ENCODE data around the gene TUSC1. TPM values are rescaled to one million over a fixed set of nuclear protein-coding genes. Genes with fewer than 3 reads are reported as not detected.

TUSC1 gene
- polyA plus RNA-seq, 2 of the 4 experiments (the other 2 are of a cell fraction) = 4.8 to 5.6 TPM

- TF ChIP-seq HES2 (IDR thresholded peaks at IDR 0.05) (no peak), CHD2 (IDR thresholded peaks at IDR 0.05; ENCODE audit: low read length, partially characterized antibody) (no peak), SMC3 (IDR thresholded peaks at IDR 0.05) (no peak), KDM5A (IDR thresholded peaks at IDR 0.05) (no peak), HDAC2 (IDR thresholded peaks at IDR 0.05) (no peak), MAX (IDR thresholded peaks at IDR 0.05) (no peak), JUN (IDR thresholded peaks at IDR 0.05) (no peak), NFE2L2 (conservative IDR thresholded peaks at IDR 0.05; ENCODE audit: low read length) (no peak), ATOH8 (CRISPR knock-in tag; IDR thresholded peaks at IDR 0.05; ENCODE audit: low read depth) (no peak), HEYL (CRISPR knock-in tag; IDR thresholded peaks at IDR 0.05) (no peak), BHLHE40 (IDR thresholded peaks at IDR 0.05; ENCODE audit: low read depth, low read length) (no peak), NR3C1 (IDR thresholded peaks at IDR 0.05) (no peak), JUNB (IDR thresholded peaks at IDR 0.05) (no peak), TP53 (CRISPR knock-in tag; IDR thresholded peaks at IDR 0.05) (no peak), ZNF302 (CRISPR knock-in tag; IDR thresholded peaks at IDR 0.05) (no peak), ESRRA (IDR thresholded peaks at IDR 0.05; ENCODE audit: borderline replicate concordance, low read length) (no peak), HOXA7 (CRISPR knock-in tag; IDR thresholded peaks at IDR 0.05) (no peak), USF2 (IDR thresholded peaks at IDR 0.05) (no peak)
- Histone ChIP-seq H3K9me3 (peaks cover 1% of the 10 kb centered on the region; the same call in 1 of the 3 replicates), H3K4me1 (no peaks in the 10 kb centered on the region), H3K27ac (peak overlapping the region in 1 of 2 experiments; percentile 90; a peak in 3 of 6 replicates), H3K4me3 (peak overlapping the region; percentile 64; the same call in 2 of the 3 replicates), H3K4me2 (peak overlapping the region; percentile 92)
- POLR2A ChIA-PET = interaction anchor here (1.9 kb wide), 1 partner anchor 37 kb away, joined by 7 read pairs; no protein-coding TSS in a partner anchor
- CTCF ChIA-PET = interaction anchor here (0.9 kb wide), 1 partner anchor 37 kb away, joined by 3 read pairs; no protein-coding TSS in a partner anchor
- 63% methylated on average over 4 of the region's 4 CpGs for WGBS (ENCODE audit: missing lambda C conversion rate)
- FAIRE-seq = no peak
- no peak for DNase-seq (ENCODE audit: low read depth in 1 of 2, low spot score in 1 of 2)
- ATAC-seq = no peak
These were observed 659 bp upstream of the TUSC1 start for GRCh38 chr9:25678846-25679360.

- no peak for FAIRE-seq
- CTCF ChIA-PET = interaction anchor here (0.6 to 0.9 kb wide), 2 partner anchors 39 to 46 kb away, joined by 3 read pairs; no protein-coding TSS in a partner anchor
- Histone ChIP-seq H3K9me3 (no peaks in the 10 kb centered on the region), H3K27ac (peak overlapping the region; percentile 89 to 90), H3K4me1 (no peaks in the 10 kb centered on the region), H3K4me3 (peak overlapping the region; percentile 64), H3K4me2 (peak overlapping the region; percentile 92)
- peak; percentile 93 to 96 for ATAC-seq
- DNase-seq (ENCODE audit: low read depth in 1 of 2, low spot score in 1 of 2) = peak; percentile 28 to 81
- 28% methylated on average over 14 of the region's 77 CpGs for WGBS (ENCODE audit: missing lambda C conversion rate)
- POLR2A ChIA-PET = interaction anchor here (0.7 to 1.9 kb wide), 2 partner anchors 39 to 64 kb away, joined by 4 to 7 read pairs; no protein-coding TSS in a partner anchor
- TF ChIP-seq E2F6 (IDR thresholded peaks at IDR 0.05; ENCODE audit: borderline replicate concordance, low read depth) = peak; percentile 76; the same call in 1 of the 2 replicates
- peak; percentile 81 for TF ChIP-seq POLR2A (IDR thresholded peaks at IDR 0.05; ENCODE audit: low read length)
- no peak for TF ChIP-seq TFCP2L1 (CRISPR knock-in tag; IDR thresholded peaks at IDR 0.05)
- no peak for TF ChIP-seq HMGXB4 (CRISPR knock-in tag; IDR thresholded peaks at IDR 0.05; ENCODE audit: borderline replicate concordance)
- peak in 1 of 2 experiments; percentile 68; a peak in 4 of 5 replicates for TF ChIP-seq JUN (IDR thresholded peaks at IDR 0.05)
- no peak for TF ChIP-seq KDM1A (IDR thresholded peaks at IDR 0.05; ENCODE audit: low read depth)
- TF ChIP-seq CTCF (IDR thresholded peaks at IDR 0.05) = no peak
- peak; percentile 50; the same call in 1 of the 2 replicates for TF ChIP-seq PHF8 (IDR thresholded peaks at IDR 0.05; ENCODE audit: borderline replicate concordance, low read depth)
- no peak for TF ChIP-seq TP53 (CRISPR knock-in tag; IDR thresholded peaks at IDR 0.05)
- TF ChIP-seq RFX5 (IDR thresholded peaks at IDR 0.05) = no peak
- no peak for TF ChIP-seq MYC (IDR thresholded peaks at IDR 0.05; ENCODE audit: borderline replicate concordance, low read length)
- no peak for TF ChIP-seq RAD21 (conservative IDR thresholded peaks at IDR 0.05 in 1 of 2, IDR thresholded peaks at IDR 0.05 in 1 of 2)
- TF ChIP-seq CBX8 (IDR thresholded peaks at IDR 0.05) = no peak
- TF ChIP-seq CHD4 (IDR thresholded peaks at IDR 0.05; ENCODE audit: borderline replicate concordance) = no peak
- TF ChIP-seq ESRRA (IDR thresholded peaks at IDR 0.05; ENCODE audit: borderline replicate concordance, low read length) = no peak
- no peak for TF ChIP-seq ZFP36 (IDR thresholded peaks at IDR 0.05; ENCODE audit: borderline replicate concordance, partially characterized antibody)
These were observed 720 bp downstream of the TUSC1 start for GRCh38 chr9:25677301-25678146.
